Endothelial cell of umbilical vein (primary cell): ENCODE measurements around the gene COX18. TPM values are rescaled to one million over a fixed set of nuclear protein-coding genes. Genes with fewer than 3 reads are reported as not detected.

Source experiments
- BruUV-seq: library from RNA; stranded (reverse); fragments of 400-500 nt; replicated peaks from 2 replicates; lab custom pipeline; 2021; lab: Mats Ljungman, UMichigan
- CTCF ChIA-PET: fragments of 300-600, 350-600 bp; sonication (Branson Sonifier 250); formaldehyde crosslinking; loops from one replicate; lab custom pipeline; 2021; ENCODE audit warnings: antibody characterized with exemption, inconsistent platforms; lab: Charles Lee
- POLR2A ChIA-PET: fragments of 300-600, 350-600 bp; sonication (Branson Sonifier 250); formaldehyde crosslinking; loops from one replicate; lab custom pipeline; 2021; ENCODE audit warnings: antibody characterized with exemption, inconsistent platforms; lab: Charles Lee
- DNase-seq: peaks from one replicate; pipeline ENCODE4 v3.0.0-alpha.2; 2011; ENCODE audit warnings: low read depth, low spot score
- FAIRE-seq: peaks from 2 replicates; lab custom pipeline; 2011; peaks lifted over from hg19 to GRCh38; lab: Jason Lieb, UNC
- H2AFZ ChIP-seq: 2 replicates; pipeline ENCODE4 v1.6.0; 2012; ENCODE audit warnings: low read depth, low read length, control low read depth, inconsistent platforms
- H3K27ac ChIP-seq: 2 replicates; pipeline ENCODE4 v1.5.1; 2011; ENCODE audit warnings: low read depth, mild to moderate bottlenecking, control low read depth, low read length, moderate library complexity; ENCODE audit not compliant: insufficient read depth
- H3K27me3 ChIP-seq, 2 experiments: 2 replicates each; pipeline versions ENCODE4 v1.6.0 to v1.6.1; 2011; ENCODE audit warnings: low read length in 2 of 2, mixed read lengths in 1 of 2; ENCODE audit not compliant: control insufficient read depth in 2 of 2, insufficient read depth in 2 of 2
- H3K36me3 ChIP-seq, 2 experiments: 2 replicates in 1 of 2; 3 replicates in 1 of 2; pipeline ENCODE4 v1.5.1; 2011; ENCODE audit warnings: low read length in 2 of 2, mild to moderate bottlenecking in 1 of 2, moderate library complexity in 1 of 2; ENCODE audit not compliant: control insufficient read depth in 2 of 2, insufficient read depth in 2 of 2; ENCODE audit errors: extremely low read depth in 1 of 2
- H3K4me1 ChIP-seq: 3 replicates; pipeline ENCODE4 v1.5.1; 2011; ENCODE audit warnings: mild to moderate bottlenecking, low read length; ENCODE audit not compliant: control insufficient read depth, insufficient read depth; ENCODE audit errors: extremely low read depth
- H3K4me2 ChIP-seq: 2 replicates; pipeline ENCODE4 v1.6.1; 2011; ENCODE audit warnings: low read length, control low read depth, mixed read lengths; ENCODE audit not compliant: insufficient read depth
- H3K4me3 ChIP-seq, 3 experiments: fragments of 200-600 bp in 1 of 3; sonication (generic), shearing (Covaris generic) in 1 of 3; replicated peaks in 1 of 3; 2 replicates each; pipeline ENCODE4 v1.5.1; 2011 to 2016; ENCODE audit warnings: control low read depth in 3 of 3, low read length in 3 of 3, mild to moderate bottlenecking in 2 of 3, inconsistent platforms in 1 of 3, low read depth in 1 of 3, moderate library complexity in 1 of 3; ENCODE audit not compliant: insufficient read depth in 1 of 3
- H3K79me2 ChIP-seq: 2 replicates; pipeline ENCODE4 v1.6.0; 2012; ENCODE audit warnings: low read length, inconsistent platforms; ENCODE audit not compliant: control insufficient read depth, insufficient read depth
- H3K9ac ChIP-seq: replicated peaks from 2 replicates; pipeline ENCODE3; 2011; ENCODE audit warnings: low read length, control low read depth; ENCODE audit not compliant: insufficient read depth; ENCODE audit errors: extremely low read depth
- H3K9me1 ChIP-seq: replicated peaks from 3 replicates; pipeline ENCODE4 v1.6.0; 2011; ENCODE audit warnings: mild to moderate bottlenecking, low read length; ENCODE audit not compliant: control insufficient read depth, insufficient read depth; ENCODE audit errors: extremely low read depth
- H3K9me3 ChIP-seq: replicated peaks from 2 replicates; pipeline ENCODE4 v1.5.1; 2012; ENCODE audit warnings: low read length, inconsistent platforms; ENCODE audit not compliant: control insufficient read depth, insufficient read depth
- H4K20me1 ChIP-seq: replicated peaks from 2 replicates; pipeline ENCODE3; 2011; ENCODE audit warnings: mild to moderate bottlenecking, low read length; ENCODE audit not compliant: control insufficient read depth, insufficient read depth; ENCODE audit errors: extremely low read depth
- EZH2 ChIP-seq: IDR thresholded peaks from 2 replicates; pipeline ENCODE4 v1.6.1; 2012; ENCODE audit warnings: borderline replicate concordance, low read depth, mild to moderate bottlenecking, moderate library complexity, low read length, inconsistent platforms; ENCODE audit not compliant: severe bottlenecking
- GATA2 ChIP-seq: IDR thresholded peaks from 2 replicates; pipeline ENCODE4 v1.7.0; 2011; ENCODE audit warnings: low read depth, mild to moderate bottlenecking, moderate library complexity, mixed read lengths, low read length; ENCODE audit not compliant: insufficient read length, insufficient read depth
- MYC ChIP-seq: IDR thresholded peaks from one replicate; pipeline ENCODE4 v1.6.1; 2011; ENCODE audit warnings: mild to moderate bottlenecking, low read depth, low read length
- dilution Hi-C: fragments of 300-500 bp; cut with MboI; formaldehyde crosslinking; loops from one replicate; pipeline ENCODE4 v1.15.0; 2019; ENCODE audit warnings: low sequenced_read_pairs; ENCODE audit not compliant: extremely low pct_ligation_motif_present
- intact Hi-C: fragments of 100-400 bp; cut with micrococcal nuclease; formaldehyde crosslinking; loops from one replicate; pipeline ENCODE4 v1.10.0; 2022
- polyA plus RNA-seq, 4 experiments: library from polyadenylated mRNA; depleted of rRNA in 3 of 4; stranded (reverse) in 3 of 4; unstranded in 1 of 4; fragments of >200 nt; gene quantifications; 2 replicates each; pipeline versions ENCODE4 v1.2.1 to v1.2.3, GENCODE V29; 2011 to 2012; ENCODE audit warnings: missing spikeins in 1 of 4
- total RNA-seq: library from RNA; stranded (reverse); gene quantifications from 2 replicates; pipeline ENCODE4 v1.2.3, GENCODE V29; 2021
- TF ChIP-seq, protein P1 (sequence below), 2 donors: IDR thresholded peaks; 1 replicate in 1 of 2; 2 replicates in 1 of 2; pipeline ENCODE4 v1.5.1; 2011; ENCODE audit warnings: low read length in 2 of 2, mild to moderate bottlenecking in 2 of 2, moderate library complexity in 2 of 2, control low read depth in 1 of 2, inconsistent platforms in 1 of 2, low read depth in 1 of 2; ENCODE audit not compliant: insufficient read depth in 1 of 2; ENCODE audit errors: extremely low read depth in 1 of 2

COX18 gene
- total and polyA plus RNA-seq, 2 donors (not counting 3 experiments of a cell fraction or from before 2014, with no cell fraction given) = 11.7 to 13.0 TPM

DNA sequence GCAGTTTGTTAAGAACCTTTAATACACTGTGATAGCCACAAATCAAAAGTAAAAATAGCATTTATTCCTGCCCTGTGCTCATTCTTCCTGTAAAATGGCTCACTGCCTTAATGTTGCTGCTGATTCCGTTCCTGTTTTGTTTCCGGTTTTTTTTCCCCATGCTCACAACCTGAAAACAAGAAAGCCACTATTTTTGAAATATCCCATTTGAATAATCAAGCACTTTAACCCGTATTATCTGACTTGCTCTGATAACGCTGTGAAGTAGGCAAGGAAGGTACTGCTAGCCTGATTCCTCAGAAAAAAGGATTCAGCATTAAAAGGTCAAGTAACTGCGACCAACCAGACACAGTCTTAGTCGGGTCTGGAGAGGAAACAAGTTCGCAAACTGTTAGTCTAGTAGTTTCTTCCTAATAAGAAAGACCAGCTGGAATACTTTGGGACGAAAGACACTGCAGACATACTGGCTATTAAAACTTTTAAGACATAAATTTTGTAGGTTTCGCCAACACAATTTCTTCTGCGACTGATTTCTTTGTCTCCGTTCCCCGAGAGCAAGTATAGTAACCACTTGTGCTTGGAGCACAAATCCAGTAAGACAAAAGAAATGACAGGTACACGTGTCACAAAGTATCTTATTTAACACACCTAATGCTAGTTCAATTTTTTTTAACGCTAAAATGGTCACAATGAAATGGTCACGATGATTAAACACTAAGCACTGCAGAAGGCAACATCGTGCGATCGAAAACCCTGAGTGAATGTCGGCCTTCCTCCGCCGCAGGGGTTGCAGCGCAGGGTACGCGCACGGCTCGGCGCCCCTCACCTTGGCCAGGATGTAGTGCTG is 802 bp downstream of the COX18 start:
- Histone ChIP-seq H3K79me2 (peaks cover 8% of the 10 kb centered on the region), H2AFZ (peak overlapping the region; percentile 43), H4K20me1 (no peaks in the 10 kb centered on the region), H3K9ac (peak overlapping the region; percentile 88), H3K36me3 (peaks cover 0 to 2% of the 10 kb centered on the region in 2 experiments), H3K4me2 (peak overlapping the region; percentile 99), H3K4me1 (peaks cover 15% of the 10 kb centered on the region), H3K9me1 (no peaks in the 10 kb centered on the region), H3K27me3 (no peaks in the 10 kb centered on the region), H3K27ac (peak overlapping the region; percentile 90), H3K4me3 (peak overlapping the region; percentile 34 to 87 (median 67)), H3K9me3 (no peaks in the 10 kb centered on the region)
- dilution Hi-C loops (no loop called here), intact Hi-C loops (loop anchor here (1.0 to 2.0 kb wide), 2 partner anchors 94 to 189 kb away; no protein-coding TSS in a partner anchor)
- ChIA-PET CTCF (interaction anchor here (1.1 kb wide), 1 partner anchor 188 kb away, joined by 5 read pairs; no protein-coding TSS in a partner anchor), POLR2A (no interaction called here)
- DNase-seq (peak; percentile 78), FAIRE-seq (peak; percentile 58)
- TSS peak; percentile 57 for BruUV-seq
- TF ChIP-seq GATA2 (no peak), MYC (no peak), EZH2 (no peak)
- TF ChIP-seq, protein P1, sequence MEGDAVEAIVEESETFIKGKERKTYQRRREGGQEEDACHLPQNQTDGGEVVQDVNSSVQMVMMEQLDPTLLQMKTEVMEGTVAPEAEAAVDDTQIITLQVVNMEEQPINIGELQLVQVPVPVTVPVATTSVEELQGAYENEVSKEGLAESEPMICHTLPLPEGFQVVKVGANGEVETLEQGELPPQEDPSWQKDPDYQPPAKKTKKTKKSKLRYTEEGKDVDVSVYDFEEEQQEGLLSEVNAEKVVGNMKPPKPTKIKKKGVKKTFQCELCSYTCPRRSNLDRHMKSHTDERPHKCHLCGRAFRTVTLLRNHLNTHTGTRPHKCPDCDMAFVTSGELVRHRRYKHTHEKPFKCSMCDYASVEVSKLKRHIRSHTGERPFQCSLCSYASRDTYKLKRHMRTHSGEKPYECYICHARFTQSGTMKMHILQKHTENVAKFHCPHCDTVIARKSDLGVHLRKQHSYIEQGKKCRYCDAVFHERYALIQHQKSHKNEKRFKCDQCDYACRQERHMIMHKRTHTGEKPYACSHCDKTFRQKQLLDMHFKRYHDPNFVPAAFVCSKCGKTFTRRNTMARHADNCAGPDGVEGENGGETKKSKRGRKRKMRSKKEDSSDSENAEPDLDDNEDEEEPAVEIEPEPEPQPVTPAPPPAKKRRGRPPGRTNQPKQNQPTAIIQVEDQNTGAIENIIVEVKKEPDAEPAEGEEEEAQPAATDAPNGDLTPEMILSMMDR (IDR thresholded peaks at IDR 0.05; ENCODE audit: extremely low read depth in 1 of 2, insufficient read depth in 1 of 2, low read depth in 1 of 2, low read length in 2 of 2) = no peak
